ENCODE measurements around the gene MACROD1. TPM values are rescaled to one million over a fixed set of nuclear protein-coding genes. Genes with fewer than 3 reads are reported as not detected.

The MACROD1 gene
- total and polyA plus RNA-seq, 9 of the 15 experiments (the other 6 are each of a cell fraction or from before 2014, with no cell fraction given) = 1.1 to 60.0 (median 26.4) TPM

GRCh38 chr11:64185693-64186491, 20.0 kb upstream of the MACROD1 start, which contains the start of gene STIP1 (continued):
- TF ChIP-seq CHD2 (IDR thresholded peaks at IDR 0.05; ENCODE audit: low read depth, low read length) = peak; percentile 93
- no peak for TF ChIP-seq NR1H2 (CRISPR knock-in tag; IDR thresholded peaks at IDR 0.05)
- no peak for TF ChIP-seq KLF1 (tag; IDR thresholded peaks at IDR 0.05)
- peak; percentile 74 for TF ChIP-seq RBFOX2 (IDR thresholded peaks at IDR 0.05; ENCODE audit: low read depth, low read length)
- TF ChIP-seq ZNF12 (CRISPR knock-in tag; IDR thresholded peaks at IDR 0.05) = no peak
- TF ChIP-seq GTF2F1 (IDR thresholded peaks at IDR 0.05; ENCODE audit: low read depth, low read length) = no peak
- TF ChIP-seq PPARD (CRISPR knock-in tag; IDR thresholded peaks at IDR 0.05) = no peak
- TF ChIP-seq BDP1 (IDR thresholded peaks at IDR 0.05; ENCODE audit: insufficient read depth, insufficient read length) = no peak
- TF ChIP-seq XRCC4 (IDR thresholded peaks at IDR 0.05; ENCODE audit: extremely low read depth, insufficient read depth, insufficient read length) = no peak
- TF ChIP-seq CAMTA2 (CRISPR knock-in tag; conservative IDR thresholded peaks at IDR 0.05) = no peak
- no peak for TF ChIP-seq ETS2 (tag; IDR thresholded peaks at IDR 0.05; ENCODE audit: borderline replicate concordance, poor library complexity, severe bottlenecking)
- TF ChIP-seq PCBP2 (IDR thresholded peaks at IDR 0.05; ENCODE audit: low read depth, low read length, poor library complexity, severe bottlenecking) = no peak
- TF ChIP-seq MBD2 (IDR thresholded peaks at IDR 0.05; ENCODE audit: borderline replicate concordance, low read depth) = peak; percentile 100
- no peak for TF ChIP-seq MGA (IDR thresholded peaks at IDR 0.05)
- no peak for TF ChIP-seq TCF15 (CRISPR knock-in tag; IDR thresholded peaks at IDR 0.05)
- no peak for TF ChIP-seq FUS (optimal IDR thresholded peaks at IDR 0.05; ENCODE audit: low read depth, low read length)
- no peak for TF ChIP-seq ADNP (tag; IDR thresholded peaks at IDR 0.05)
